HG03039 (cell line): ENCODE results near the gene EPN1.

Experiments
- ATAC-seq: cut with Tn5 transposase; IDR thresholded peaks from one replicate; pipeline ENCODE4 v1.9.1; 2021; ENCODE audit warnings: mild to moderate bottlenecking, moderate library complexity; ENCODE audit not compliant: unreplicated experiment

EPN1 gene

GRCh38 chr19:55660404-55660803 lies 14.6 kb upstream of the EPN1 start:
- no peak for ATAC-seq

GRCh38 chr19:55660991-55661390 lies 14.0 kb upstream of the EPN1 start:
- ATAC-seq = no peak

GRCh38 chr19:55661826-55662225 lies 13.2 kb upstream of the EPN1 start:
- ATAC-seq = no peak

GRCh38 chr19:55663846-55664536 lies 11.0 kb upstream of the EPN1 start:
- no peak for ATAC-seq

- no peak for ATAC-seq
Observed at GRCh38 chr19:55666343-55667005, 8.6 kb upstream of the EPN1 start.

- no peak for ATAC-seq
Observed at GRCh38 chr19:55667006-55667381, 8.0 kb upstream of the EPN1 start.

- no peak for ATAC-seq
Observed at GRCh38 chr19:55667511-55667910, 7.5 kb upstream of the EPN1 start.

GRCh38 chr19:55667958-55668357 lies 7.1 kb upstream of the EPN1 start:
- no peak for ATAC-seq

GRCh38 chr19:55668603-55669348 lies 6.2 kb upstream of the EPN1 start:
- no peak for ATAC-seq

GRCh38 chr19:55669418-55670279 lies 5.4 kb upstream of the EPN1 start:
- ATAC-seq = no peak

- no peak for ATAC-seq
Observed at GRCh38 chr19:55670280-55671053, 4.6 kb upstream of the EPN1 start.

- no peak for ATAC-seq
Observed at GRCh38 chr19:55671054-55671378, 4.0 kb upstream of the EPN1 start.

GRCh38 chr19:55672418-55672817 lies 2.6 kb upstream of the EPN1 start:
- ATAC-seq = no peak

- no peak for ATAC-seq
Observed at GRCh38 chr19:55673465-55673864, 1.6 kb upstream of the EPN1 start.

- ATAC-seq = no peak
Observed at GRCh38 chr19:55673889-55674288, 1.1 kb upstream of the EPN1 start.

- ATAC-seq = no peak
Observed at GRCh38 chr19:55674459-55674840, 576 bp upstream of the EPN1 start.

- ATAC-seq = no peak
Observed at GRCh38 chr19:55675661-55676354, 782 bp downstream of the EPN1 start.

GRCh38 chr19:55676383-55676782 lies 1.4 kb downstream of the EPN1 start:
- no peak for ATAC-seq

- ATAC-seq = no peak
Observed at GRCh38 chr19:55676889-55677505, 2.0 kb downstream of the EPN1 start.
